A549 (cell line): ENCODE measurements around the gene ZBTB14. TPM values are rescaled to one million over a fixed set of nuclear protein-coding genes. Genes with fewer than 3 reads are reported as not detected.

Experiments used
- ATAC-seq, 2 experiments: fragments of 200-7000 bp in 1 of 2; fragments of >200 bp in 1 of 2; cut with Nextera tagmentation in 1 of 2; cut with Tn5 transposase in 1 of 2; 3 replicates each; pipeline versions ENCODE4 v1.8.0 to v1.9.1; 2018 to 2020; ENCODE audit warnings: mild to moderate bottlenecking in 1 of 2, moderate library complexity in 1 of 2
- CTCF ChIA-PET: fragments of 300-600 bp; sonication (Branson Sonifier 250); formaldehyde crosslinking; extraction: SDS; loops from one replicate; lab custom pipeline; 2021; ENCODE audit warnings: antibody characterized with exemption, inconsistent platforms; lab: Yijun Ruan, JAX
- POLR2A ChIA-PET: fragments of 350-600 bp; formaldehyde crosslinking; extraction: SDS; loops from one replicate; lab custom pipeline; 2021; ENCODE audit warnings: antibody characterized with exemption, inconsistent platforms; lab: Yijun Ruan, JAX
- DNase-seq, 2 experiments: peaks; one replicate each; pipeline versions ENCODE4 v3.0.0 to v3.0.0-alpha.2; 2011 to 2016; ENCODE audit warnings: low read depth in 1 of 2, low spot score in 1 of 2
- FAIRE-seq: peaks from 2 replicates; lab custom pipeline; 2011; peaks lifted over from hg19 to GRCh38; lab: Jason Lieb, UNC
- H3K27ac ChIP-seq, 2 experiments: fragments of >200 bp; sonication (Bioruptor Twin); formaldehyde crosslinking; 3 replicates each; pipeline ENCODE4 v1.5.1; 2016 to 2017
- H3K4me1 ChIP-seq: fragments of >200 bp; sonication (Bioruptor Twin); formaldehyde crosslinking; 3 replicates; pipeline ENCODE4 v1.6.1; 2016
- H3K4me2 ChIP-seq: fragments of >200 bp; sonication (Bioruptor Twin); formaldehyde crosslinking; 3 replicates; pipeline ENCODE4 v1.6.1; 2016
- H3K4me3 ChIP-seq: fragments of >200 bp; sonication (Bioruptor Twin); formaldehyde crosslinking; 3 replicates; pipeline ENCODE4 v1.5.1; 2016
- H3K9me3 ChIP-seq: fragments of >200 bp; sonication (Bioruptor Twin); formaldehyde crosslinking; 3 replicates; pipeline ENCODE4 v1.6.1; 2016
- CHD4 ChIP-seq: fragments of 200-600 bp; sonication (generic); IDR thresholded peaks from 2 replicates; pipeline ENCODE4 v1.6.1; 2016; ENCODE audit warnings: antibody characterized with exemption, mild to moderate bottlenecking, borderline replicate concordance
- EHF ChIP-seq: fragments of 250-450 bp; sonication (Bioruptor Pico); IDR thresholded peaks from 2 replicates; pipeline ENCODE4 v1.5.0; 2020; ENCODE audit warnings: mild to moderate bottlenecking
- FOSL2 ChIP-seq, 2 experiments: fragments of 450-650 bp in 1 of 2; fragments of >200 bp in 1 of 2; sonication (Bioruptor Twin) in 1 of 2; formaldehyde crosslinking; IDR thresholded peaks; 2 replicates each; pipeline versions ENCODE4 v1.5.0 to v1.6.1; 2016 to 2020; ENCODE audit warnings: mild to moderate bottlenecking in 1 of 2, moderate library complexity in 1 of 2
- FOXS1 ChIP-seq: fragments of 250-450 bp; sonication (Bioruptor Pico); IDR thresholded peaks from 2 replicates; pipeline ENCODE4 v1.5.0; 2020; ENCODE audit warnings: mild to moderate bottlenecking, moderate library complexity
- HEYL ChIP-seq: fragments of 250-450 bp; sonication (Bioruptor Pico); IDR thresholded peaks from 2 replicates; pipeline ENCODE4 v1.8.0; 2021; ENCODE audit warnings: mild to moderate bottlenecking, moderate library complexity
- HMGXB4 ChIP-seq: fragments of 250-450 bp; sonication (Bioruptor Pico); IDR thresholded peaks from 2 replicates; pipeline ENCODE4 v1.5.0; 2021; ENCODE audit warnings: mild to moderate bottlenecking, moderate library complexity, borderline replicate concordance
- JUN ChIP-seq, 2 experiments: fragments of >200 bp; sonication (Bioruptor Twin); formaldehyde crosslinking; IDR thresholded peaks; 2 replicates in 1 of 2; 3 replicates in 1 of 2; pipeline ENCODE4 v1.6.1; 2016 to 2017
- JUNB ChIP-seq: fragments of >200 bp; sonication (Bioruptor Twin); formaldehyde crosslinking; IDR thresholded peaks from 2 replicates; pipeline ENCODE4 v1.6.1; 2016
- MAFK ChIP-seq: fragments of 450-650 bp; IDR thresholded peaks from 2 replicates; pipeline ENCODE4 v1.6.1; 2014; ENCODE audit not compliant: partially characterized antibody
- MYC ChIP-seq: IDR thresholded peaks from 2 replicates; pipeline ENCODE4 v1.6.1; 2012; ENCODE audit warnings: mild to moderate bottlenecking, inconsistent platforms, low read length, improper control_type of control experiment, borderline replicate concordance
- POLR2AphosphoS2 ChIP-seq: conservative IDR thresholded peaks from 2 replicates; pipeline ENCODE4 v1.6.1; 2012; ENCODE audit warnings: low read length, improper control_type of control experiment, inconsistent platforms
- RAD21 ChIP-seq, 2 experiments: fragments of >200 bp in 1 of 2; sonication (Bioruptor Twin) in 1 of 2; formaldehyde crosslinking in 1 of 2; IDR thresholded peaks in 1 of 2; conservative IDR thresholded peaks in 1 of 2; 2 replicates in 1 of 2; 3 replicates in 1 of 2; pipeline ENCODE4 v1.6.1; 2012 to 2018; ENCODE audit warnings: inconsistent platforms in 1 of 2
- RFX5 ChIP-seq: fragments of 450-650 bp; IDR thresholded peaks from 2 replicates; pipeline ENCODE4 v1.7.1; 2014; ENCODE audit warnings: antibody characterized with exemption, mild to moderate bottlenecking, moderate library complexity
- SMC3 ChIP-seq: fragments of >200 bp; sonication (Bioruptor Twin); formaldehyde crosslinking; IDR thresholded peaks from 3 replicates; pipeline ENCODE4 v1.6.1; 2018; ENCODE audit warnings: inconsistent platforms
- SREBF2 ChIP-seq: fragments of 450-650 bp; IDR thresholded peaks from 2 replicates; pipeline ENCODE4 v1.6.1; 2014; ENCODE audit warnings: mild to moderate bottlenecking, moderate library complexity
- ZSCAN20 ChIP-seq: fragments of 250-450 bp; sonication (Bioruptor Pico); IDR thresholded peaks from 2 replicates; pipeline ENCODE4 v1.8.0; 2022; ENCODE audit warnings: mild to moderate bottlenecking, moderate library complexity
- WGBS: methylation state at CpG from one replicate; pipeline ENCODE4 v1.1.6; 2017; ENCODE audit errors: missing lambda C conversion rate; 5-methylcytosine and 5-hydroxymethylcytosine counted together
- polyA plus RNA-seq, 4 experiments: library from polyadenylated mRNA; depleted of rRNA in 3 of 4; stranded (reverse); fragments of >200 nt; fragmentation: RNase III in 1 of 4; extraction: RNeasy Plus Mini Kit Qiagen cat#74134 plus additional on column Dnase treatment in 1 of 4; gene quantifications; 2 replicates in 3 of 4; 3 replicates in 1 of 4; pipeline ENCODE4 v1.2.3, GENCODE V29; 2011 to 2017
- TF ChIP-seq, protein P1 (sequence below): fragments of >200 bp; sonication (Bioruptor Twin); formaldehyde crosslinking; IDR thresholded peaks from 3 replicates; pipeline ENCODE4 v1.6.1; 2016
- TF ChIP-seq, protein P2 (sequence below): fragments of 200-600 bp; sonication (generic); IDR thresholded peaks from 2 replicates; pipeline ENCODE4 v1.6.1; 2016; ENCODE audit warnings: antibody characterized with exemption, mild to moderate bottlenecking, moderate library complexity
- TF ChIP-seq, protein P3 (sequence below): IDR thresholded peaks from 2 replicates; pipeline ENCODE4 v1.6.1; 2012

The ZBTB14 gene
- polyA plus RNA-seq, 2 of the 4 experiments (the other 2 are of a cell fraction) = 7.1 to 23.4 TPM

DNA sequence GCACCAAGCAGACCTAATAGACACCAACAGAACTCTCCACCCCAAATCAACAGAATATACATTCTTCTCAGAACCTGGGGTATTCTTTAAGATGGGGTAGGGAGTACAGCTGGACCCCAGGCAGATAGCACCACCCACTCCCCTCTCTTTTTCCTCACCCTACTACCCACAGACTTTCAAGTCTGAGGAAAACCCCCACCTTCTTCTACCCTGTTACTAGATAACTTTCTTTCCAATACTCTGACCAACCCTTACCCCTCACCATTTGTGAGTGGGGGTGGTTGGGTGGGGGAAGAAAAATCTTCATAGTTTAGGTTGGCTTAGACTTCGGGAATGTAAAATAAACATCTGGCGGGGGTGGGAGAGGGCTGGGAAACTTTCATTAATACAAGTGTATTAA lies 20.3 kb upstream of the ZBTB14 start:
- H3K9me3 ChIP-seq = no peaks in the 10 kb centered on the region
- H3K27ac ChIP-seq = no peak overlapping the region
- no peak overlapping the region for H3K4me3 ChIP-seq
- H3K4me1 ChIP-seq = no peaks in the 10 kb centered on the region
- 0% methylated on average over 2 of the region's 2 CpGs for WGBS
- FAIRE-seq (no peak), DNase-seq (no peak), ATAC-seq (no peak)
- CTCF ChIA-PET = no interaction called here
- TF ChIP-seq RFX5 (no peak), POLR2AphosphoS2 (no peak), RAD21 (conservative IDR thresholded peaks at IDR 0.05 in 1 of 2, IDR thresholded peaks at IDR 0.05 in 1 of 2) (no peak), HEYL (CRISPR knock-in tag) (no peak), MYC (no peak), MAFK (no peak), FOSL2 (IDR thresholded peaks at IDR 0.05) (no peak), FOSL2 (CRISPR knock-in tag; IDR thresholded peaks at IDR 0.05) (no peak), SMC3 (no peak), ZSCAN20 (CRISPR knock-in tag) (no peak), FOXS1 (no peak), CHD4 (no peak), SREBF2 (no peak), EHF (CRISPR knock-in tag) (no peak), JUN (IDR thresholded peaks at IDR 0.05) (no peak), JUNB (no peak)
- TF ChIP-seq, protein P1, sequence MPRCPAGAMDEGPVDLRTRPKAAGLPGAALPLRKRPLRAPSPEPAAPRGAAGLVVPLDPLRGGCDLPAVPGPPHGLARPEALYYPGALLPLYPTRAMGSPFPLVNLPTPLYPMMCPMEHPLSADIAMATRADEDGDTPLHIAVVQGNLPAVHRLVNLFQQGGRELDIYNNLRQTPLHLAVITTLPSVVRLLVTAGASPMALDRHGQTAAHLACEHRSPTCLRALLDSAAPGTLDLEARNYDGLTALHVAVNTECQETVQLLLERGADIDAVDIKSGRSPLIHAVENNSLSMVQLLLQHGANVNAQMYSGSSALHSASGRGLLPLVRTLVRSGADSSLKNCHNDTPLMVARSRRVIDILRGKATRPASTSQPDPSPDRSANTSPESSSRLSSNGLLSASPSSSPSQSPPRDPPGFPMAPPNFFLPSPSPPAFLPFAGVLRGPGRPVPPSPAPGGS = no peak
- TF ChIP-seq, protein P2, sequence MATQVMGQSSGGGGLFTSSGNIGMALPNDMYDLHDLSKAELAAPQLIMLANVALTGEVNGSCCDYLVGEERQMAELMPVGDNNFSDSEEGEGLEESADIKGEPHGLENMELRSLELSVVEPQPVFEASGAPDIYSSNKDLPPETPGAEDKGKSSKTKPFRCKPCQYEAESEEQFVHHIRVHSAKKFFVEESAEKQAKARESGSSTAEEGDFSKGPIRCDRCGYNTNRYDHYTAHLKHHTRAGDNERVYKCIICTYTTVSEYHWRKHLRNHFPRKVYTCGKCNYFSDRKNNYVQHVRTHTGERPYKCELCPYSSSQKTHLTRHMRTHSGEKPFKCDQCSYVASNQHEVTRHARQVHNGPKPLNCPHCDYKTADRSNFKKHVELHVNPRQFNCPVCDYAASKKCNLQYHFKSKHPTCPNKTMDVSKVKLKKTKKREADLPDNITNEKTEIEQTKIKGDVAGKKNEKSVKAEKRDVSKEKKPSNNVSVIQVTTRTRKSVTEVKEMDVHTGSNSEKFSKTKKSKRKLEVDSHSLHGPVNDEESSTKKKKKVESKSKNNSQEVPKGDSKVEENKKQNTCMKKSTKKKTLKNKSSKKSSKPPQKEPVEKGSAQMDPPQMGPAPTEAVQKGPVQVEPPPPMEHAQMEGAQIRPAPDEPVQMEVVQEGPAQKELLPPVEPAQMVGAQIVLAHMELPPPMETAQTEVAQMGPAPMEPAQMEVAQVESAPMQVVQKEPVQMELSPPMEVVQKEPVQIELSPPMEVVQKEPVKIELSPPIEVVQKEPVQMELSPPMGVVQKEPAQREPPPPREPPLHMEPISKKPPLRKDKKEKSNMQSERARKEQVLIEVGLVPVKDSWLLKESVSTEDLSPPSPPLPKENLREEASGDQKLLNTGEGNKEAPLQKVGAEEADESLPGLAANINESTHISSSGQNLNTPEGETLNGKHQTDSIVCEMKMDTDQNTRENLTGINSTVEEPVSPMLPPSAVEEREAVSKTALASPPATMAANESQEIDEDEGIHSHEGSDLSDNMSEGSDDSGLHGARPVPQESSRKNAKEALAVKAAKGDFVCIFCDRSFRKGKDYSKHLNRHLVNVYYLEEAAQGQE = no peak
- TF ChIP-seq, protein P3, sequence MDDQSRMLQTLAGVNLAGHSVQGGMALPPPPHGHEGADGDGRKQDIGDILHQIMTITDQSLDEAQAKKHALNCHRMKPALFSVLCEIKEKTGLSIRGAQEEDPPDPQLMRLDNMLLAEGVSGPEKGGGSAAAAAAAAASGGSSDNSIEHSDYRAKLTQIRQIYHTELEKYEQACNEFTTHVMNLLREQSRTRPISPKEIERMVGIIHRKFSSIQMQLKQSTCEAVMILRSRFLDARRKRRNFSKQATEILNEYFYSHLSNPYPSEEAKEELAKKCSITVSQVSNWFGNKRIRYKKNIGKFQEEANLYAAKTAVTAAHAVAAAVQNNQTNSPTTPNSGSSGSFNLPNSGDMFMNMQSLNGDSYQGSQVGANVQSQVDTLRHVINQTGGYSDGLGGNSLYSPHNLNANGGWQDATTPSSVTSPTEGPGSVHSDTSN = no peak
- POLR2A ChIA-PET = no interaction called here
- H3K4me2 ChIP-seq = no peak overlapping the region

- WGBS = 52% methylated on average over 6 of the region's 6 CpGs
- Histone ChIP-seq H3K27ac (no peak overlapping the region), H3K4me1 (no peaks in the 10 kb centered on the region), H3K9me3 (no peaks in the 10 kb centered on the region), H3K4me2 (no peak overlapping the region), H3K4me3 (no peak overlapping the region)
- no peak for ATAC-seq
- TF ChIP-seq HMGXB4 (CRISPR knock-in tag) (no peak), FOXS1 (no peak), MAFK (peak; percentile 77)
- FAIRE-seq = no peak
- CTCF ChIA-PET = no interaction called here
- no peak for DNase-seq
- POLR2A ChIA-PET = interaction anchor here (0.6 kb wide), 1 partner anchor 16 kb away, joined by 3 read pairs; the partner anchor contains the start of gene ZBTB14
Measured at GRCh38 chr18:5311301-5311989, 15.9 kb upstream of the ZBTB14 start.
